Panc1 (cell line): Measurements from ENCODE around the gene RGMB. TPM values are rescaled to one million over a fixed set of nuclear protein-coding genes. Genes with fewer than 3 reads are reported as not detected.

Experiments used
- ATAC-seq: fragments of 200-7000 bp; cut with Tn5 transposase; 2 replicates; pipeline ENCODE4 v1.9.1; 2020; ENCODE audit warnings: mild to moderate bottlenecking, moderate library complexity
- BruUV-seq: library from RNA; stranded (reverse); fragments of 400-500 nt; replicated peaks from 2 replicates; lab custom pipeline; 2021; lab: Mats Ljungman, UMichigan
- CTCF ChIA-PET: fragments of 300-600 bp; sonication (Branson Sonifier 250); formaldehyde crosslinking; loops from one replicate; lab custom pipeline; 2022; ENCODE audit warnings: antibody characterized with exemption; lab: Charles Lee
- POLR2A ChIA-PET: fragments of 300-600 bp; sonication (Branson Sonifier 250); formaldehyde crosslinking; loops from one replicate; lab custom pipeline; 2022; ENCODE audit warnings: antibody characterized with exemption; lab: Charles Lee
- DNase-seq: peaks from one replicate; pipeline ENCODE4 v3.0.0-alpha.2; 2010; ENCODE audit warnings: low read depth, low spot score
- H3K27ac ChIP-seq: 2 replicates; pipeline ENCODE4 v1.5.1; 2011; ENCODE audit warnings: mild to moderate bottlenecking, low read length, inconsistent platforms
- H3K27me3 ChIP-seq: fragments of 200-500 bp; sonication (Bioruptor generic); 2 replicates; pipeline ENCODE4 v1.6.0; 2014; ENCODE audit warnings: low read length, inconsistent platforms; ENCODE audit not compliant: control insufficient read depth, insufficient read depth
- H3K36me3 ChIP-seq: fragments of 200-500 bp; sonication (Bioruptor generic); 2 replicates; pipeline ENCODE4 v1.5.1; 2014; ENCODE audit warnings: inconsistent platforms, mild to moderate bottlenecking, low read length, moderate library complexity; ENCODE audit not compliant: control insufficient read depth, insufficient read depth
- H3K4me1 ChIP-seq: 2 replicates; pipeline ENCODE4 v1.5.1; 2011; ENCODE audit warnings: inconsistent platforms, mild to moderate bottlenecking, low read length, moderate library complexity; ENCODE audit not compliant: control insufficient read depth, insufficient read depth
- H3K4me3 ChIP-seq, 2 experiments: 2 replicates each; pipeline ENCODE4 v1.5.1; 2011 to 2012; ENCODE audit warnings: low read depth in 2 of 2, low read length in 2 of 2, mild to moderate bottlenecking in 2 of 2, inconsistent platforms in 1 of 2, moderate library complexity in 1 of 2
- H3K9me3 ChIP-seq: fragments of 200-500 bp; sonication (Bioruptor generic); 2 replicates; pipeline ENCODE4 v1.5.1; 2014; ENCODE audit warnings: low read depth, mild to moderate bottlenecking, inconsistent platforms, low read length, moderate library complexity; ENCODE audit not compliant: control insufficient read depth, insufficient read depth
- POLR2AphosphoS5 ChIP-seq: IDR thresholded peaks from 2 replicates; pipeline ENCODE4 v1.6.1; 2012; ENCODE audit warnings: mild to moderate bottlenecking, low read depth, low read length, moderate library complexity
- REST ChIP-seq, 2 experiments: IDR thresholded peaks; 2 replicates each; pipeline ENCODE4 v1.6.1; 2011 to 2012; ENCODE audit warnings: low read depth in 2 of 2, control low read depth in 1 of 2, low read length in 1 of 2, mild to moderate bottlenecking in 1 of 2, moderate library complexity in 1 of 2; ENCODE audit not compliant: insufficient read depth in 1 of 2
- SIN3A ChIP-seq: IDR thresholded peaks from 2 replicates; pipeline ENCODE4 v1.6.1; 2012; ENCODE audit warnings: low read depth, mild to moderate bottlenecking, low read length, moderate library complexity, borderline replicate concordance; ENCODE audit not compliant: insufficient read depth
- TCF7L2 ChIP-seq: IDR thresholded peaks from 2 replicates; pipeline ENCODE4 v1.6.1; 2011; ENCODE audit warnings: mild to moderate bottlenecking, low read depth, low read length, inconsistent platforms
- in situ Hi-C: cut with HindIII; loops from 2 replicates; pipeline ENCODE4 v1.10.0; 2016; ENCODE audit warnings: low sequenced_read_pairs, low pct_unique_long_range_greater_than_20kb
- intact Hi-C: fragments of 100-400 bp; cut with micrococcal nuclease; formaldehyde crosslinking; loops from one replicate; pipeline ENCODE4 v1.10.0; 2022; ENCODE audit not compliant: unreplicated experiment
- total RNA-seq: library from RNA; stranded (reverse); gene quantifications from one replicate; pipeline ENCODE4 v1.2.1, GENCODE V29; 2021; ENCODE audit not compliant: unreplicated experiment
- TF ChIP-seq, protein P1 (sequence below): fragments of 450-650 bp; IDR thresholded peaks from 2 replicates; pipeline ENCODE4 v1.5.1; 2017; ENCODE audit warnings: mild to moderate bottlenecking

Gene RGMB
- total RNA-seq, 1 experiment from 2014 or later = 25.4 TPM

GRCh38 chr5:98793223-98793622 is 19.8 kb downstream of the RGMB start:
- in situ Hi-C loops (no loop called here), intact Hi-C loops (no loop called here)
- no TSS peak for BruUV-seq

GRCh38 chr5:98794001-98794400 is 20.5 kb downstream of the RGMB start:
- ChIA-PET CTCF (no interaction called here), POLR2A (interaction anchor here (0.7 kb wide), 1 partner anchor 1858 kb away, joined by 3 read pairs; the partner anchor contains the start of gene LNPEP)
- ATAC-seq (no peak), DNase-seq (no peak)
- TF ChIP-seq REST (IDR thresholded peaks at IDR 0.05; ENCODE audit: insufficient read depth in 1 of 2, low read depth in 2 of 2, low read length in 1 of 2) = no peak
- TF ChIP-seq, protein P1, sequence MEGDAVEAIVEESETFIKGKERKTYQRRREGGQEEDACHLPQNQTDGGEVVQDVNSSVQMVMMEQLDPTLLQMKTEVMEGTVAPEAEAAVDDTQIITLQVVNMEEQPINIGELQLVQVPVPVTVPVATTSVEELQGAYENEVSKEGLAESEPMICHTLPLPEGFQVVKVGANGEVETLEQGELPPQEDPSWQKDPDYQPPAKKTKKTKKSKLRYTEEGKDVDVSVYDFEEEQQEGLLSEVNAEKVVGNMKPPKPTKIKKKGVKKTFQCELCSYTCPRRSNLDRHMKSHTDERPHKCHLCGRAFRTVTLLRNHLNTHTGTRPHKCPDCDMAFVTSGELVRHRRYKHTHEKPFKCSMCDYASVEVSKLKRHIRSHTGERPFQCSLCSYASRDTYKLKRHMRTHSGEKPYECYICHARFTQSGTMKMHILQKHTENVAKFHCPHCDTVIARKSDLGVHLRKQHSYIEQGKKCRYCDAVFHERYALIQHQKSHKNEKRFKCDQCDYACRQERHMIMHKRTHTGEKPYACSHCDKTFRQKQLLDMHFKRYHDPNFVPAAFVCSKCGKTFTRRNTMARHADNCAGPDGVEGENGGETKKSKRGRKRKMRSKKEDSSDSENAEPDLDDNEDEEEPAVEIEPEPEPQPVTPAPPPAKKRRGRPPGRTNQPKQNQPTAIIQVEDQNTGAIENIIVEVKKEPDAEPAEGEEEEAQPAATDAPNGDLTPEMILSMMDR = no peak
- no peak for TF ChIP-seq SIN3A
- TF ChIP-seq TCF7L2 = no peak
- no peak for TF ChIP-seq POLR2AphosphoS5
- H3K27me3 ChIP-seq = no peaks in the 10 kb centered on the region
- H3K36me3 ChIP-seq = 0 out of 2 replicates have a peak, but pooled peaks cover under 1% of the 10 kb centered on the region
- intact Hi-C loops (no loop called here), in situ Hi-C loops (no loop called here)
- H3K27ac ChIP-seq = no peak overlapping the region
- no peak overlapping the region for H3K4me3 ChIP-seq
- no peaks in the 10 kb centered on the region for H3K9me3 ChIP-seq
- BruUV-seq = no TSS peak
- peaks cover 10% of the 10 kb centered on the region for H3K4me1 ChIP-seq

More at GRCh38 chr5:98793223-98793622, 19.8 kb downstream of the RGMB start:
- CTCF ChIA-PET = no interaction called here
- POLR2A ChIA-PET = interaction anchor here (0.6 kb wide), 1 partner anchor 74 kb away, joined by 8 read pairs; no protein-coding TSS in a partner anchor
- ATAC-seq (no peak), DNase-seq (no peak)
- Histone ChIP-seq H3K4me3 (no peak overlapping the region), H3K36me3 (0 out of 2 replicates have a peak, but pooled peaks cover 2% of the 10 kb centered on the region), H3K27ac (no peak overlapping the region), H3K9me3 (no peaks in the 10 kb centered on the region), H3K27me3 (no peaks in the 10 kb centered on the region), H3K4me1 (peaks cover 10% of the 10 kb centered on the region)
- TF ChIP-seq POLR2AphosphoS5 = no peak

GRCh38 chr5:98794414-98795080 is 21.1 kb downstream of the RGMB start:
- in situ Hi-C loops (no loop called here), intact Hi-C loops (no loop called here)
- DNase-seq = no peak
- H3K36me3 ChIP-seq = no peaks in the 10 kb centered on the region
- CTCF ChIA-PET = no interaction called here
- no peak overlapping the region for H3K4me3 ChIP-seq
- no peak for TF ChIP-seq POLR2AphosphoS5
- TF ChIP-seq SIN3A = no peak
- no peak for TF ChIP-seq TCF7L2
- TF ChIP-seq REST (IDR thresholded peaks at IDR 0.05; ENCODE audit: insufficient read depth in 1 of 2, low read depth in 2 of 2, low read length in 1 of 2) = no peak
- TF ChIP-seq, protein P1 = no peak
- no peaks in the 10 kb centered on the region for H3K9me3 ChIP-seq
- H3K4me1 ChIP-seq = peaks cover 10% of the 10 kb centered on the region
- H3K27me3 ChIP-seq = no peaks in the 10 kb centered on the region
- POLR2A ChIA-PET = interaction anchor here (0.7 kb wide), 1 partner anchor 1859 kb away, joined by 3 read pairs; the partner anchor contains the start of gene LNPEP
- no peak overlapping the region for H3K27ac ChIP-seq
- ATAC-seq = no peak
- BruUV-seq = no TSS peak
